Measurements from ENCODE around the gene PDIK1L. TPM values are rescaled to one million over a fixed set of nuclear protein-coding genes. Genes with fewer than 3 reads are reported as not detected.

Gene PDIK1L
- polyA plus RNA-seq, 3 donors: 16.2 to 17.2 (median 17.1) TPM

- DNase-seq: no peak
Measured at GRCh38 chr1:26114165-26114927, 2.7 kb downstream of the PDIK1L start.

- no peak for DNase-seq
Measured at GRCh38 chr1:26119892-26120608, 8.4 kb downstream of the PDIK1L start.

GRCh38 chr1:26121854-26122773, 10.5 kb downstream of the PDIK1L start:
- no peak for DNase-seq

- DNase-seq: no peak
Measured at GRCh38 chr1:26122988-26123973, 11.7 kb downstream of the PDIK1L start.

GRCh38 chr1:26124418-26125331, 13.1 kb downstream of the PDIK1L start:
- DNase-seq: no peak

DNA sequence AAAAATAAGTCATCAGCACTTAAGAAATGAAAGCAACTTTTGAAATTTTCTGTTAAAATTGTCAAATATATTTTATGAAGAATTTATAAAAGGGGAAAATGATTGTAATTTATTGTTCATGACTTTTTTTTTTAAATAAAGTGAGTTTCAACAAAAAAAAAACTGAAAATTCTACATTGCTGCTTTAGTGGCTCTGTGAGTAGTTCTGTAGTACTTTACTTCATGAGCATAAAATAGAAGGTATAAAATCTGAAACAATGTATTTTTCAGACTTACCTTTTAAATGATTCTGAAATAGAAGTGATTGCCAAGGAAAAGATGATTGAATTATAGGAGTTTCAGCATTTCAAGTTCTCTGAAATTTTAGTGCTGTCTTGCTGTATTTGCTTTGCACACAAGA, 13.8 kb downstream of the PDIK1L start:
- DNase-seq: no peak

DNA sequence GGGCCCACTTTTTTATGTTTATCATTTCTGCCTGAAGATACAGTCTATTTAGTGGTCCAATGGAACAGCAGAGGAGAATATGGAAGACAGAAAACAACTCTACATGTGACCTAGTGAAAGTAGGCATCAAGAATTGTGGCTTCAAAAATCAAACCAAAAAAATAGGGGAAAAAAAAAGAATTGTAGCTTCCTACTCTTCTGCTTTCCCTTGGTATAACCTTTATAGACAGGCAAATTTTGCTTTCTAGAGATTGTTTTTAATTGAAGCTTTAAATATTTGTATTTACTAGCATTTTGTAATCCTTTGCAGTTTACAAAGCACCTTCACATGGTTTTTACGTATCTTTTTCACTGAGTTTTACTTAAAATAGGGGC, 14.3 kb downstream of the PDIK1L start:
- no peak for DNase-seq

DNA sequence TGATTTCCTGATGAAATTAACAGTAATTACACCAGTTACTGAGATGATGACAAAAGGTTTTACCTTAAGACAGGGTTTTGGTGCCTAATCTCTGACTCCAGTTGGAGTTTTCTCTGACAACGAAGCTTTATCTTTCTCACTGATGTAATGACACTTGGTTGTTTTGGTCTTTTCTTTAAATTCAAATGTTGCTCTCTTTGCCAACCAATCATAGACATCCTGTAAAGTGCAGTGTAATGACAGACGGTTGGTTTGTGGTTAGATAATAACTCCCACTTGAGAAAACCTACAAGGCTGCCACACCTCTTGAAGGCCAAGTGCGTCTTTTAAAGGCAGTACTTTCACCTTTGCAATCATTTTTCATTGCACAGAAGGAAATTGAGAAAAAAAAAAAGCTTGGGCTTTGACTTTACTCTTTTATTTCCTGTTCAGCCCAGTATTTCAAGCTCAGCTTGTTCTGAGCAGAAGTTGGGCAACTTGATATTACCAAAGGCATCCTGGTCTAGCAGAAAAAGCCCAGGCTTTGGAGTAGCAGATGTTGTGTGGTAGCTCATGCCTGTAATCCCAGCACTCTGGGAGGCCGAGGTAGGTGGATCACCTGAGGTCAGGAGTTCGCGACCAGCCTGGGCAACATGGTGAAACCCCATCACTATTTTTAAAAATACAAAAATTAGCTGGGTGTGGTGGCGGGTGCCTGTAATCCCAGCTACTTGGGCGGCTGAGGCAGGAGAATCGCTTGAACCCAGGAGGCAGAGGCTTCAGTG, 14.9 kb downstream of the PDIK1L start:
- no peak for DNase-seq

DNA sequence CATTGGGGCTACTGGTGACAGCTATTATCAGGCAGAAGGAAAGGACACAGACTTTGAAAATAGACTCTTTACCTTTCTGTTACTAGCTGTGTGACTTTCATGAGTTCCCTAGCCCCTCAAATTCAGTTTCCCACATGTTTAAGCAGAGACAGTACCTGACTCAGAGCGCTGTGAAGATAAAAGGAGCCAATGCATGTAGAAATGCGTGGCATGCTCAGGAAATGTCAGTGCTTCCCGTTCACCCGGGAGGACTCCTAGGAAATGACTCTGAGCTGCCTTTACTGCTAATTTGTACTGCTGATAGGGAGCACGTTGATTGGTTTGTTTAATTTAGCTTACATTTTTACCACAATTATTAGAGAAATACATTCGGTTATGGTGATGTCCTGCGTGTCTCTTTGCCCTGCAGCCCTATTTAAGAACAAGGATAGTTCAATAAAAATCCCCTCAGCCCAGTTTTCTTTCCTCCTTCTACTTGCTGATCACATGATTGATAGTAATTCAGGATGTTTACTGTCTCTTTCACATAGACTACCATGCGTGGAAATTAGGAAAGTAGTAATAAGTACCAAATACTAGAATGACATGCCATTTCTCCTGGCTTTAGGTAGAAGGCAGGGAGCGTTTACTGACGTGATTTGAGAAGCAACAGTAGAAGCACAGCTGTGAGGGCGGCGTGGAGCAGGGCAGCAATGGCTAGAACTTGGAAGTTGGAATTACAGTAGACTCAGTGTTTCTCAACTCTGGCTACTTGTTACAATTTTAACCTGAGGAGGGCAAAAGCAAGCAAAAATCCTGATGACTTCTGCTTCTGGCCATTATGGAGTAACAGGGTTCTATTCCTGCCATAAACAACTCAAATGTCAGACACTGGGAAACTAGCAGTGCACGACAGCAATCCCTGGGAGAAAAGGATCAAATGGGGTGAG, 15.9 kb downstream of the PDIK1L start:
- no peak for DNase-seq

DNA sequence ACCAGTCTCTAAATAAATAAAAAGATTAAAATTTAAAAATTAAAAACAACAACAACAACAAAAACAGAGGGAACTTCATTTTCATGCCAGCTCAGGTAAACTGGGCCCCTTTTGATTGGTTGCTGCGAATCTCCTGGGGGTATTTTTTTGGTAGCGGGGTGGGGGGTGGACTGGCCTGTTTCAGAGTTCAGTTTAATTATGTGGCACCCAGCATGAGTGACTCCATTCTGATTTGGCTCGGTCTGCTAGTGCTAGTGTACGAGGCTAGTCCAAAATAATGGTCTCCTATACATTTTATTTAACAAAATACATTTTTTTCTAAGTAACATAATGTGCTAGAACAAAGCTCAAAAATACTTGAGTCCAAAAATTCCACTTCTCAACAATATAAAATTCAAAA, 18.2 kb downstream of the PDIK1L start:
- no peak for DNase-seq

- no peak for DNase-seq
Measured at GRCh38 chr1:26130695-26131094, 19.1 kb downstream of the PDIK1L start.

DNA sequence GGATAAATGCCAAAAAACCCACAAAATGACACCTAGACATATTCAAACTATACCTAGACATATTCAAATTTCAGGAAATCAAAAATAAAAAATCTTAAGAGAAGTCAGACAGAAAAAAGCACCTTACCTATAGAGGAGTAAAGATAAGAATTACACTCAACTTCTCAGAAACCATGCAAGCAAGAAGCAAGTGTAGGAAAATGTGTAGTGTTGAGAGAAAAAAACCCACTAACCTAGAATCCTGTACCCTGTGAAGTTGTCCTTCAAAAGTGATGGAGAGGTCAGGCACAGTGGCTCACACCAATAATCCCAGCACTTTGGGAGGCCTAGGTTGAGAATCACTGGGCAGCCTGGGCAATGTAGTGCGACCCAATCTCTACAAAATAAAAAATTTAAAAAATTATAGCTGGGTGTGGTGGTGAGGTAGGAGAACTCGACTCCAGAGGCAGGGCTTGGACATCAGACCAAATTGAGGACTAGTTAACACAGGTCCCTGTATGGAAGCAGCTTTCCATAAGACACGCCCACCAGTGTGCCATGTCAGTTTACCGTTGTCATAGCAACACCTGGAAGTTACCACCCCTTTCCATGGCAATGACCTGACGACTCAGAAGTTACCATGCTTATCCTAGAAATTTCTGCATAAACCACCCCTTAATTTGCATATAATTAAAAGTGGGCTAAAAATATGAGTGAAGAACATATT, 20.7 kb downstream of the PDIK1L start:
- no peak for DNase-seq

DNA sequence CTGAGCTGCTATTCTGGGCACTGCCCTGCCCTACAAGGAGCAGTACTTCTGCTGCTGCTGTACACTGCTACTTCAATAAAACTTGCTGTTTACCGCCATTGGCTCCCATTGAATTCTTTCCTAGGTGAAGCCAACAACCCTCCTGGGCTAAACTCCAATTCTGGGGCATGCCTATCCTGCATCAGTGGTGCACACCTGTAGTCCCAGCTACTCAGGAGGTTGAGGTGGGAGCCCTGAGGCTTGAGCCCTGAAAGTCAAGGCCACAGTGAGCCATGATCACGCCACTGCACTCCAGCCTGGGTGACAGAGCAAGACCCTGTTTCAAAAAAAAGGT, 21.2 kb downstream of the PDIK1L start:
- DNase-seq: no peak

DNA sequence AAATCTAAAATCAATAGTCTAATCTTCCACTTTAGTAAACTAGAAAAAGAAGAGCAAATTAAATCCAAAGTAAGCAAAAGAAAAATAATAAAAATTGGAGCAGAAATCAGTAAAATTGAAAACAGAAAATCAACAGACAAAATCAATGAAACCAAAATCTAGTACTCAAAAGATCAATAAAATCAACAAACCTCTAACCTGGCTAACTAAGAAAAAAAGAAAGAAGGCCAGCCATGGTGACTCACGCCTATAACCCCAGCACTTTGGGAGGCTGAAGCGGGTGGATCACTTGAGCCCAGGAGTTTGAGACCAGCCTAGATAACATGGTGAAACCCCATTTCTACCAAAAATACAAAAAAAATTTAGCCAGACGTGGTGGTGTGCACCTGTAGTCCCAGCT, 22.8 kb downstream of the PDIK1L start:
- no peak for DNase-seq

DNA sequence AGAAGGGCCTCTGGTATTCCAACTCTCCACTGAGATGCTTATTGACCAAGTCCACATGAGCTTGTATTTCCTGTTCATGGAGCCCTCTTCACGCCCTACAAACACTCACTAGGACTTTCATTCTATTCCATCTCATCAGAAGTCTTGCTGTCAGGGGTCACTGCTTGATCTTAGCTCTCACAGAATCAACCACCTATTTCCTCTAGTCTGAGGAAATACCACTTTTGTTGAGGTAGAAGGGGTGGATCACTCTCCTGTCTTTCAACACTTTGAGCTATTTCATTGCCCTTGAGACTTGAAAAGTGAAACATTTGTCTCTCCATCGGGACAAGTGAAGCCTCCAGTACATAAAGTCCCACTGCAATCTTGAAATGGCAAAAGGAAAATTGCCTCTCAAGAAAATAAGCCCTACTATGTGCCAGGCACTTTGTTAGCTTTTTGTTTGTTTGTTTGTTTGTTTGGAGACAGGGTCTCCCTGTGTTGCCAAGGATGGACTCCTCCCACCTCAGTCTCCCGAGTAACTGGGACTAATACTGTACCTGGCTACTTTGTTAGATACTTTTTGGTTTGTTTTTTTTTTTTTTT, 27.4 kb downstream of the PDIK1L start:
- DNase-seq: no peak

DNA sequence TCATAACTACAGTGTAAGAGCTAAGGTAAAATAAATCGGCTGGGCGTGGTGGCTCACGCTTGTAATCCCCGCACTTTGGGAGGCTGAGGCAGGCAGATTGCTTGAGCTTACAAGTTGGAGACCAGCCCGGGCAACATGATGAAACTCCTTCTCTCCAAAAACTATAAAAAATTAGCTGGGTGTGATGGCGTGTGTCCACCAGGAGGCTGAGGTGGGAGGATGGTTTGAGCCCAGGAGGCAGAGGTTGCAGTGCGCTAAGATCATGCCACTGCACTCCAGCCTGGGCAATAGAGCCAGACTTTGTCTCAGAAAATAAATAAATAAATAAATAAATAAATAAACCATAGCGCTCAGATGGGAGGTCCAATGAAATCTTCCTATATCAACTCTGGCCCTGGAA, 30.5 kb downstream of the PDIK1L start:
- no peak for DNase-seq
